ENCODE results near the gene SH3BP2. TPM values are rescaled to one million over a fixed set of nuclear protein-coding genes. Genes with fewer than 3 reads are reported as not detected.

The SH3BP2 gene
- total RNA-seq, 1 experiment from 2014 or later, result 54.0 TPM

DNA sequence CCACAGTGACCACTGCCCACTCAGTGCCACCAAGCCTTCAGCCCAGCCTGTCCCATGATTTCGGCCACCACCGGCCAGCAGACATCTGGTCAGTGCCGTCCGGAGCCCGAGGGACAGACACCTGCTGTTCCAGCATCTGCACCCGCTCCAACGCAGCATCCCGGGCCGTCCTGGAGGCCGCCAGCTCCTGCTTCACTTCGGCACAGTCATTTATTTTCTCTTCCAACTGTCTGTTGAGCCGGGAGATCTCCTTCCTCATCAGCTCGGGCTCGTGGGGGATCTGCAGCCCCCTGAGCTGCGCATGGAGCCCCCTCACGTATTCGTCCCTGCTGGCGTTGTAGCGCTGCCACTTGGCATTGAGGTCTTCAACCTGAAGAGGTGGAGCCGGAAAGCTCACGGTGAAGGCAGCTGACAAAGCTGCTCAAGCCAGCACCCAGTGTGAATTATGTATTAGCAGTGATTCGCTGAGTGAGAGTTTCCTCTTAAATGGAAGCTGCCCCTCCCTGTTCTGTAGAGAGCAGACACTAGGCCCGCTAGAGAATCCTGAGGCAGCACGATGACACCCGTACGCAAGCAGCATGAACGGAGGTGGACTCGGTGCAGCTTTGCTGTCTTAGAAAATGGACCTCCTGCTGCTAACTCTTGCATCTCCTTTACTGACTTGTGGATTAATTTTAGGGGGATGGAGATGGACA, 48.2 kb upstream of the SH3BP2 start:
- Histone ChIP-seq H3F3A (ENCODE audit: insufficient read depth, low read depth) (peaks cover 8% of the 10 kb centered on the region; the same call in 1 of the 2 replicates), H3K27ac (no peak overlapping the region), H3K4me2 (no peak overlapping the region), H3K4me1 (replicated peaks; ENCODE audit: insufficient read depth) (peaks cover 15% of the 10 kb centered on the region), H3K9me3 (ENCODE audit: insufficient read depth, low read depth) (no peaks in the 10 kb centered on the region), H3K79me2 (ENCODE audit: low read depth) (no peaks in the 10 kb centered on the region), H3K4me3 (no peak overlapping the region), H3K9me2 (ENCODE audit: insufficient read depth) (no peaks in the 10 kb centered on the region), H3K27me3 (ENCODE audit: insufficient read depth, low read depth) (no peaks in the 10 kb centered on the region), H2AFZ (no peak overlapping the region), H3K36me3 (ENCODE audit: low read depth) (no peaks in the 10 kb centered on the region; the same call in 1 of the 2 replicates), H4K20me1 (ENCODE audit: insufficient read depth) (no peaks in the 10 kb centered on the region)
- DNase-seq, result no peak
- POLR2A ChIA-PET (ENCODE audit: unreplicated experiment), result no interaction called here
- no peak for TF ChIP-seq EZH2 (IDR thresholded peaks at IDR 0.05; ENCODE audit: low read depth)
- TF ChIP-seq, protein P1, sequence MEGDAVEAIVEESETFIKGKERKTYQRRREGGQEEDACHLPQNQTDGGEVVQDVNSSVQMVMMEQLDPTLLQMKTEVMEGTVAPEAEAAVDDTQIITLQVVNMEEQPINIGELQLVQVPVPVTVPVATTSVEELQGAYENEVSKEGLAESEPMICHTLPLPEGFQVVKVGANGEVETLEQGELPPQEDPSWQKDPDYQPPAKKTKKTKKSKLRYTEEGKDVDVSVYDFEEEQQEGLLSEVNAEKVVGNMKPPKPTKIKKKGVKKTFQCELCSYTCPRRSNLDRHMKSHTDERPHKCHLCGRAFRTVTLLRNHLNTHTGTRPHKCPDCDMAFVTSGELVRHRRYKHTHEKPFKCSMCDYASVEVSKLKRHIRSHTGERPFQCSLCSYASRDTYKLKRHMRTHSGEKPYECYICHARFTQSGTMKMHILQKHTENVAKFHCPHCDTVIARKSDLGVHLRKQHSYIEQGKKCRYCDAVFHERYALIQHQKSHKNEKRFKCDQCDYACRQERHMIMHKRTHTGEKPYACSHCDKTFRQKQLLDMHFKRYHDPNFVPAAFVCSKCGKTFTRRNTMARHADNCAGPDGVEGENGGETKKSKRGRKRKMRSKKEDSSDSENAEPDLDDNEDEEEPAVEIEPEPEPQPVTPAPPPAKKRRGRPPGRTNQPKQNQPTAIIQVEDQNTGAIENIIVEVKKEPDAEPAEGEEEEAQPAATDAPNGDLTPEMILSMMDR (conservative IDR thresholded peaks at IDR 0.05), result no peak
- CTCF ChIA-PET, result no interaction called here
- intact Hi-C loops (cut with micrococcal nuclease; ENCODE audit: unreplicated experiment), result no loop called here
- no TSS peak for BruUV-seq (replicated peaks)

DNA sequence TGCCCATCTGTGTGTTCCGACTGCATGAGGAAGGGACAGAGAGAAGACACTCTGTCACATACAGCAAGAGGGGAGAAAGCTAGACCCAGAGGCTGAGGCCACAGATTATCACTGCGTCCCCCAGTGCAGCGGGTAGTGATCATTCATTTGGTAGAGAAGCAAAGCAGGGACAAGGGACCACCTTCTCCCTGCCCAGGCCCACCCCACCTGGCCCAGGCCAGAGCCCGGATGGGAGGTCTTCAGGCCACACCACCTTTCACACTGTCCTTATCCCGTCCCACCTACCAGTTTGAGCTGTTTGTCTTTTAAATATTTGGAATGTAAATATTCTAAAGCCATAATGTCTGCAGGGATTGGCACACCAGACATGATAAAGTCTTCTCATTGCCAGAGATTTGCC, 47.4 kb upstream of the SH3BP2 start:
- intact Hi-C loops (cut with micrococcal nuclease; ENCODE audit: unreplicated experiment), result no loop called here
- CTCF ChIA-PET, result no interaction called here
- BruUV-seq (replicated peaks), result no TSS peak
- H3K4me3 ChIP-seq, result no peak overlapping the region
- peak overlapping the region; percentile 58 for H3K27ac ChIP-seq
- no peak for DNase-seq
- POLR2A ChIA-PET (ENCODE audit: unreplicated experiment), result no interaction called here
- no peaks in the 10 kb centered on the region for H3K79me2 ChIP-seq (ENCODE audit: low read depth)
- H2AFZ ChIP-seq, result no peak overlapping the region
- peaks cover 15% of the 10 kb centered on the region for H3K4me1 ChIP-seq (replicated peaks; ENCODE audit: insufficient read depth)
- H4K20me1 ChIP-seq (ENCODE audit: insufficient read depth), result no peaks in the 10 kb centered on the region
- H3K9me2 ChIP-seq (ENCODE audit: insufficient read depth), result no peaks in the 10 kb centered on the region
- 0 out of 2 replicates have a peak overlapping the region, but pooled peaks have one; percentile 16 for H3K4me2 ChIP-seq
- H3F3A ChIP-seq (ENCODE audit: insufficient read depth, low read depth), result peaks cover 8% of the 10 kb centered on the region; the same call in 1 of the 2 replicates
- TF ChIP-seq EZH2 (IDR thresholded peaks at IDR 0.05; ENCODE audit: low read depth), result no peak
- TF ChIP-seq, protein P1 (conservative IDR thresholded peaks at IDR 0.05), result no peak
- no peaks in the 10 kb centered on the region; the same call in 1 of the 2 replicates for H3K36me3 ChIP-seq (ENCODE audit: low read depth)
- no peaks in the 10 kb centered on the region for H3K27me3 ChIP-seq (ENCODE audit: insufficient read depth, low read depth)
- no peaks in the 10 kb centered on the region for H3K9me3 ChIP-seq (ENCODE audit: insufficient read depth, low read depth)

GRCh38 chr4:2745981-2746806, 46.7 kb upstream of the SH3BP2 start:
- no peaks in the 10 kb centered on the region for H3K9me3 ChIP-seq (ENCODE audit: insufficient read depth, low read depth)
- no peaks in the 10 kb centered on the region for H3K79me2 ChIP-seq (ENCODE audit: low read depth)
- H3F3A ChIP-seq (ENCODE audit: insufficient read depth, low read depth), result peaks cover 8% of the 10 kb centered on the region; the same call in 1 of the 2 replicates
- no peaks in the 10 kb centered on the region; the same call in 1 of the 2 replicates for H3K36me3 ChIP-seq (ENCODE audit: low read depth)
- H3K27me3 ChIP-seq (ENCODE audit: insufficient read depth, low read depth), result no peaks in the 10 kb centered on the region
- H3K27ac ChIP-seq, result peak overlapping the region; percentile 58
- ChIA-PET POLR2A (ENCODE audit: unreplicated experiment) (interaction anchor here (0.6 kb wide), 1 partner anchor 184 kb away, joined by 3 read pairs; no protein-coding TSS in a partner anchor), CTCF (interaction anchor here (0.6 kb wide), 2 partner anchors 12 to 55 kb away, joined by 3 to 4 read pairs; no protein-coding TSS in a partner anchor)
- H3K9me2 ChIP-seq (ENCODE audit: insufficient read depth), result no peaks in the 10 kb centered on the region
- H4K20me1 ChIP-seq (ENCODE audit: insufficient read depth), result no peaks in the 10 kb centered on the region
- H3K4me3 ChIP-seq, result no peak overlapping the region
- H3K4me2 ChIP-seq, result peak overlapping the region; percentile 16; the same call in 1 of the 2 replicates
- no TSS peak for BruUV-seq (replicated peaks)
- DNase-seq, result peak; percentile 80 to 86
- intact Hi-C loops (cut with micrococcal nuclease; ENCODE audit: unreplicated experiment), result no loop called here
- peaks cover 15% of the 10 kb centered on the region for H3K4me1 ChIP-seq (replicated peaks; ENCODE audit: insufficient read depth)
- H2AFZ ChIP-seq, result no peak overlapping the region
- TF ChIP-seq, protein P1 (conservative IDR thresholded peaks at IDR 0.05), result no peak
- TF ChIP-seq EZH2 (IDR thresholded peaks at IDR 0.05; ENCODE audit: low read depth), result no peak

Data from PC-9 (cell line).